Keratinocyte (primary cell): ENCODE results near the gene TIAM1.

Source experiments
- EZH2 ChIP-seq: IDR thresholded peaks from one replicate; pipeline ENCODE4 v1.6.1; 2012; ENCODE audit warnings: inconsistent platforms, mild to moderate bottlenecking, low read length, moderate library complexity
- TF ChIP-seq, protein P1 (sequence below), 3 experiments: IDR thresholded peaks in 1 of 3; conservative IDR thresholded peaks in 1 of 3; optimal IDR thresholded peaks in 1 of 3; 2 replicates in 2 of 3; 3 replicates in 1 of 3; pipeline versions ENCODE3 to v1.5.1; 2011; ENCODE audit warnings: low read length in 3 of 3, mild to moderate bottlenecking in 3 of 3, moderate library complexity in 2 of 3, control low read depth in 1 of 3, inconsistent platforms in 1 of 3; ENCODE audit not compliant: insufficient read depth in 2 of 3; ENCODE audit errors: extremely low read depth in 1 of 3

DNA sequence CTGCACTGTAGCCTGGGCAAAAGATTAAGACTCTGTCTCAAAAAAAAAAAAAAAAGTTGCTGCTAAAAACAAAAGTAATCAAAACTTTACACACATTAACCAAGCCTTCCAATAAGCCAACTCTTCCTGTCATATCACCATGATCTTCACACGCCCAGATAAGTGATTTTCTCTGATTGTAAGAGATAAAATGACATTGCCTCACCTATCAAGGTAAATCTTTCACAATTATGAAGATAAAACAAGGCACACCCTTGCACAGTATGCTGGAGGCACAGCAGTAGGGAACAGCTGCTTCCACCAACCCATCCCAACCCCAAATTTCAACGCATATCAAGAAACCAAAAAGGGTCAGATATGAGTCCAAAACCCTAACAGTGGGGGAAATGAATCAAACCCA, 8.8 kb upstream of the TIAM1 start:
- TF ChIP-seq, protein P1, sequence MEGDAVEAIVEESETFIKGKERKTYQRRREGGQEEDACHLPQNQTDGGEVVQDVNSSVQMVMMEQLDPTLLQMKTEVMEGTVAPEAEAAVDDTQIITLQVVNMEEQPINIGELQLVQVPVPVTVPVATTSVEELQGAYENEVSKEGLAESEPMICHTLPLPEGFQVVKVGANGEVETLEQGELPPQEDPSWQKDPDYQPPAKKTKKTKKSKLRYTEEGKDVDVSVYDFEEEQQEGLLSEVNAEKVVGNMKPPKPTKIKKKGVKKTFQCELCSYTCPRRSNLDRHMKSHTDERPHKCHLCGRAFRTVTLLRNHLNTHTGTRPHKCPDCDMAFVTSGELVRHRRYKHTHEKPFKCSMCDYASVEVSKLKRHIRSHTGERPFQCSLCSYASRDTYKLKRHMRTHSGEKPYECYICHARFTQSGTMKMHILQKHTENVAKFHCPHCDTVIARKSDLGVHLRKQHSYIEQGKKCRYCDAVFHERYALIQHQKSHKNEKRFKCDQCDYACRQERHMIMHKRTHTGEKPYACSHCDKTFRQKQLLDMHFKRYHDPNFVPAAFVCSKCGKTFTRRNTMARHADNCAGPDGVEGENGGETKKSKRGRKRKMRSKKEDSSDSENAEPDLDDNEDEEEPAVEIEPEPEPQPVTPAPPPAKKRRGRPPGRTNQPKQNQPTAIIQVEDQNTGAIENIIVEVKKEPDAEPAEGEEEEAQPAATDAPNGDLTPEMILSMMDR (optimal IDR thresholded peaks at IDR 0.05 in 1 of 3, IDR thresholded peaks at IDR 0.05 in 1 of 3, conservative IDR thresholded peaks at IDR 0.05 in 1 of 3; ENCODE audit: extremely low read depth in 1 of 3, insufficient read depth in 2 of 3, low read length in 3 of 3): no peak
- TF ChIP-seq EZH2: no peak
